B cell (primary cell): ENCODE results near the gene PSENEN.

ENCODE experiments used
- CTCF ChIP-seq: fragments of 200-600 bp; IDR thresholded peaks from one replicate; pipeline ENCODE4 v1.8.0; 2022; ENCODE audit warnings: antibody characterized with exemption, mild to moderate bottlenecking
- EZH2 ChIP-seq: IDR thresholded peaks from 2 replicates; pipeline ENCODE4 v1.6.1; 2012; ENCODE audit warnings: borderline replicate concordance, low read depth, mild to moderate bottlenecking, moderate library complexity, low read length; ENCODE audit not compliant: insufficient read depth, poor library complexity, severe bottlenecking

- TF ChIP-seq EZH2: no peak
- no peak for TF ChIP-seq CTCF
These were observed 25.3 kb upstream of the PSENEN start for GRCh38 chr19:35720163-35720524.
